ENCODE measurements around the gene TAF7. TPM values are rescaled to one million over a fixed set of nuclear protein-coding genes. Genes with fewer than 3 reads are reported as not detected.

Gene TAF7
- polyA plus RNA-seq, 6 donors from 2014 or later, result 270 to 315 (median 285) TPM

Other genes starting within 250 kb of the TAF7 start
- under 1 TPM in 1 of 6 donors, not detected in 5; 0.13 TPM for gene PCDHB2, start 226.2 kb downstream of the TAF7 start, polyA plus RNA-seq (ENCODE audit: low read depth in 6 of 6)
- not detected for gene PCDHB3, start 220.3 kb downstream of the TAF7 start, polyA plus RNA-seq (ENCODE audit: low read depth in 6 of 6)
- not detected for gene PCDHB4, start 199.0 kb downstream of the TAF7 start, polyA plus RNA-seq (ENCODE audit: low read depth in 6 of 6)
- under 1 TPM in 2 of 6 donors, not detected in 4; 0.08 to 0.43 TPM for gene PCDHB5, start 185.6 kb downstream of the TAF7 start, polyA plus RNA-seq (ENCODE audit: low read depth in 6 of 6)
- gene PCDHB6, start 170.7 kb downstream of the TAF7 start, polyA plus RNA-seq (ENCODE audit: low read depth in 6 of 6), result not detected
- not detected for gene PCDHB7, start 148.1 kb downstream of the TAF7 start, polyA plus RNA-seq (ENCODE audit: low read depth in 6 of 6)
- gene PCDHB8, start 143.0 kb downstream of the TAF7 start, polyA plus RNA-seq (ENCODE audit: low read depth in 6 of 6), result not detected
- gene PCDHB16, start 138.4 kb downstream of the TAF7 start, polyA plus RNA-seq (ENCODE audit: low read depth in 6 of 6), result not detected
- not detected for gene PCDHB9, start 133.6 kb downstream of the TAF7 start, polyA plus RNA-seq (ENCODE audit: low read depth in 6 of 6)
- not detected for gene PCDHB10, start 128.4 kb downstream of the TAF7 start, polyA plus RNA-seq (ENCODE audit: low read depth in 6 of 6)
- gene PCDHB11, start 121.2 kb downstream of the TAF7 start, polyA plus RNA-seq (ENCODE audit: low read depth in 6 of 6), result not detected
- not detected for gene PCDHB12, start 112.1 kb downstream of the TAF7 start, polyA plus RNA-seq (ENCODE audit: low read depth in 6 of 6)
- not detected for gene PCDHB13, start 106.9 kb downstream of the TAF7 start, polyA plus RNA-seq (ENCODE audit: low read depth in 6 of 6)
- gene PCDHB14, start 97.4 kb downstream of the TAF7 start, polyA plus RNA-seq (ENCODE audit: low read depth in 6 of 6), result not detected
- gene PCDHB15, start 75.4 kb downstream of the TAF7 start, polyA plus RNA-seq (ENCODE audit: low read depth in 6 of 6), result not detected
- gene SLC25A2, start 16.7 kb downstream of the TAF7 start, polyA plus RNA-seq (ENCODE audit: low read depth in 6 of 6), result under 1 TPM in 1 of 6 donors, not detected in 5; 0.20 TPM
- not detected for gene PCDHGA1, start 9.7 kb upstream of the TAF7 start, polyA plus RNA-seq (ENCODE audit: low read depth in 6 of 6)
- gene PCDHGA2, start 18.0 kb upstream of the TAF7 start, polyA plus RNA-seq (ENCODE audit: low read depth in 6 of 6), result not detected
- gene PCDHGA3, start 23.0 kb upstream of the TAF7 start, polyA plus RNA-seq (ENCODE audit: low read depth in 6 of 6), result not detected
- gene PCDHGB1, start 29.3 kb upstream of the TAF7 start, polyA plus RNA-seq (ENCODE audit: low read depth in 6 of 6), result not detected
- gene PCDHGA4, start 34.2 kb upstream of the TAF7 start, polyA plus RNA-seq (ENCODE audit: low read depth in 6 of 6), result under 1 TPM in 2 of 6 donors, not detected in 4; 0.14 to 0.16 TPM
- under 1 TPM in 3 of 6 donors, not detected in 3; 0.27 to 0.82 (median 0.74) TPM for gene PCDHGB2, start 39.2 kb upstream of the TAF7 start, polyA plus RNA-seq (ENCODE audit: low read depth in 6 of 6)
- gene PCDHGA5, start 43.4 kb upstream of the TAF7 start, polyA plus RNA-seq (ENCODE audit: low read depth in 6 of 6), result under 1 TPM in 1 of 6 donors, not detected in 5; 0.10 TPM
- under 1 TPM in 1 of 6 donors, not detected in 5; 0.21 TPM for gene PCDHGB3, start 49.5 kb upstream of the TAF7 start, polyA plus RNA-seq (ENCODE audit: low read depth in 6 of 6)
- under 1 TPM in 1 of 6 donors, not detected in 5; 0.08 TPM for gene PCDHGA6, start 53.1 kb upstream of the TAF7 start, polyA plus RNA-seq (ENCODE audit: low read depth in 6 of 6)
- not detected for gene PCDHGA7, start 62.0 kb upstream of the TAF7 start, polyA plus RNA-seq (ENCODE audit: low read depth in 6 of 6)
- gene PCDHGB4, start 66.9 kb upstream of the TAF7 start, polyA plus RNA-seq (ENCODE audit: low read depth in 6 of 6), result under 1 TPM in 1 of 6 donors, not detected in 5; 0.15 TPM
- gene PCDHGA8, start 71.8 kb upstream of the TAF7 start, polyA plus RNA-seq (ENCODE audit: low read depth in 6 of 6), result not detected
- under 1 TPM in 3 of 6 donors, not detected in 3; 0.12 to 0.27 (median 0.20) TPM for gene PCDHGB5, start 77.2 kb upstream of the TAF7 start, polyA plus RNA-seq (ENCODE audit: low read depth in 6 of 6)
- gene PCDHGA9, start 82.0 kb upstream of the TAF7 start, polyA plus RNA-seq (ENCODE audit: low read depth in 6 of 6), result under 1 TPM in 1 of 6 donors, not detected in 5; 0.25 TPM
- under 1 TPM in 2 of 6 donors, not detected in 4; 0.11 to 0.17 TPM for gene PCDHGB6, start 87.2 kb upstream of the TAF7 start, polyA plus RNA-seq (ENCODE audit: low read depth in 6 of 6)
- gene PCDHGA10, start 92.2 kb upstream of the TAF7 start, polyA plus RNA-seq (ENCODE audit: low read depth in 6 of 6), result under 1 TPM in 1 of 6 donors, not detected in 5; 0.05 TPM
- not detected for gene PCDHGB7, start 96.9 kb upstream of the TAF7 start, polyA plus RNA-seq (ENCODE audit: low read depth in 6 of 6)
- gene PCDHGA11, start 100.3 kb upstream of the TAF7 start, polyA plus RNA-seq (ENCODE audit: low read depth in 6 of 6), result not detected
- under 1 TPM in 3 of 6 donors, not detected in 3; 0.09 to 0.16 (median 0.11) TPM for gene PCDHGA12, start 109.7 kb upstream of the TAF7 start, polyA plus RNA-seq (ENCODE audit: low read depth in 6 of 6)
- gene PCDHGC3, start 155.2 kb upstream of the TAF7 start, polyA plus RNA-seq (ENCODE audit: low read depth in 6 of 6), result under 1 TPM in 3 of 6 donors, not detected in 3; 0.35 to 0.86 (median 0.61) TPM
- not detected for gene PCDHGC4, start 164.2 kb upstream of the TAF7 start, polyA plus RNA-seq (ENCODE audit: low read depth in 6 of 6)
- not detected for gene PCDHGC5, start 168.3 kb upstream of the TAF7 start, polyA plus RNA-seq (ENCODE audit: low read depth in 6 of 6)

All from naive B cell (primary cell).